Measurements from ENCODE around the gene EXOC4. TPM values are rescaled to one million over a fixed set of nuclear protein-coding genes. Genes with fewer than 3 reads are reported as not detected.

The EXOC4 gene
- total RNA-seq, 1 experiment from 2014 or later, result 75.8 TPM

DNA sequence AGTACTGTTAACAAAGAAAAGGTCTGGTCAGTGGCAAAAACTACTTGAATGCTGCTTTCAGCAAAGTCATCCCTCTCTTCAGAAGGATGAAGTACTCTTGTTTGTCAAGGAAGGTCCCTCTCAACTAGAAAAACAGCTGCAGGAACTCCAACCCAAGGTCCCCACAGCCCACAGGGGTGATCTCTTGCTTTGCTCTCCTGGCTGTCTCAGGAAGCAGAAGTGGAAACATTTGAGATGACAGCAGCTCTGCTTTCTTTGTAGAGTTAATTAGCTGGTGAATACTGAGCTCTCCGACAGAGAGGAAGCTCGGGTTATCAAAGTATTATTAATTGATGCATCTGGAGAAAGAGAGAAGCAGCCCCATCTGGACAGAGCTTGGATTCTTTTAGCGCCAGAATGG, 848.8 kb downstream of the EXOC4 start:
- no CpG with 5 or more reads among the region's 3 CpGs for WGBS (ENCODE audit: extremely low coverage, insufficient read length, low lambda C conversion rate)
- Histone ChIP-seq H3K23ac (ENCODE audit: insufficient read length, low read depth, low read length) (no peak overlapping the region), H3K23me2 (ENCODE audit: insufficient read length, low read depth, low read length, poor library complexity, severe bottlenecking) (no peaks in the 10 kb centered on the region), H3K14ac (ENCODE audit: insufficient read depth, low read length) (no peak overlapping the region), H2BK20ac (ENCODE audit: low read depth, low read length, poor library complexity, severe bottlenecking) (no peak overlapping the region), H3K18ac (ENCODE audit: insufficient read length, low read depth, low read length) (no peak overlapping the region), H4K8ac (replicated peaks; ENCODE audit: insufficient read length, low read depth, low read length) (no peak overlapping the region), H3K27me3 (ENCODE audit: insufficient read depth, low read length) (no peaks in the 10 kb centered on the region), H3K27ac (ENCODE audit: insufficient read length, low read depth, low read length) (no peak overlapping the region), H2BK15ac (ENCODE audit: low read depth, low read length) (no peak overlapping the region), H3K9ac (ENCODE audit: extremely low read depth, insufficient read length, low read length) (no peak overlapping the region), H2BK120ac (ENCODE audit: low read depth, low read length, poor library complexity, severe bottlenecking) (no peak overlapping the region), H2BK5ac (ENCODE audit: insufficient read length, low read length) (no peak overlapping the region), H3K4ac (ENCODE audit: low read depth, low read length) (no peak overlapping the region), H2AFZ (ENCODE audit: low read length) (no peak overlapping the region), H2AK5ac (ENCODE audit: insufficient read length, low read length) (no peak overlapping the region), H3K4me2 (ENCODE audit: insufficient read depth, insufficient read length, low read length) (no peak overlapping the region), H3T11ph (ENCODE audit: low read length) (no peak overlapping the region), H4K5ac (ENCODE audit: insufficient read length, low read depth, low read length) (no peak overlapping the region), H4K91ac (ENCODE audit: insufficient read length, low read depth, low read length) (no peak overlapping the region), H3K79me1 (ENCODE audit: insufficient read depth, low read depth, low read length, poor library complexity, severe bottlenecking) (no peaks in the 10 kb centered on the region), H3K79me2 (ENCODE audit: insufficient read depth, low read length) (no peaks in the 10 kb centered on the region), H3K56ac (ENCODE audit: insufficient read length, low read depth, low read length) (no peak overlapping the region), H2BK12ac (ENCODE audit: insufficient read length, low read depth, low read length) (no peak overlapping the region), H3K9me3 (ENCODE audit: control insufficient read depth, low read depth, low read length) (no peaks in the 10 kb centered on the region), H3K4me1 (ENCODE audit: insufficient read depth, low read length) (no peaks in the 10 kb centered on the region), H4K20me1 (ENCODE audit: control insufficient read depth, insufficient read depth, insufficient read length) (no peaks in the 10 kb centered on the region)
- Mint-ChIP-seq H3K4me3 (no peak overlapping the region), H3K36me3 (ENCODE audit: insufficient read depth in 1 of 3, low read depth in 3 of 3) (peaks cover 3 to 7% (median 3%) of the 10 kb centered on the region in 3 experiments; a peak in 5 of 7 replicates), H3K27me3 (ENCODE audit: low read depth) (no peaks in the 10 kb centered on the region), H3K4me1 (peaks cover 12 to 13% of the 10 kb centered on the region in 2 experiments), H3K9me3 (peaks cover 10 to 11% of the 10 kb centered on the region in 2 experiments; a peak in 4 of 5 replicates), H3K27ac (no peak overlapping the region)
- DNase-seq, result no peak
- TF ChIP-seq CTCF (conservative IDR thresholded peaks at IDR 0.05), result no peak
